Stimulated activated CD4-positive, alpha-beta T cell treated with anti-CD3 and anti-CD28 coated beads, TNF-alpha, amount 100 ng/mL, for 24 hours (primary cell): ENCODE results near the gene SCN4A.

Experiments
- DNase-seq, 3 experiments: peaks; one replicate each; pipeline ENCODE4 v3.0.0-alpha.2; 2020; ENCODE audit warnings: low read depth in 3 of 3

The SCN4A gene

DNA sequence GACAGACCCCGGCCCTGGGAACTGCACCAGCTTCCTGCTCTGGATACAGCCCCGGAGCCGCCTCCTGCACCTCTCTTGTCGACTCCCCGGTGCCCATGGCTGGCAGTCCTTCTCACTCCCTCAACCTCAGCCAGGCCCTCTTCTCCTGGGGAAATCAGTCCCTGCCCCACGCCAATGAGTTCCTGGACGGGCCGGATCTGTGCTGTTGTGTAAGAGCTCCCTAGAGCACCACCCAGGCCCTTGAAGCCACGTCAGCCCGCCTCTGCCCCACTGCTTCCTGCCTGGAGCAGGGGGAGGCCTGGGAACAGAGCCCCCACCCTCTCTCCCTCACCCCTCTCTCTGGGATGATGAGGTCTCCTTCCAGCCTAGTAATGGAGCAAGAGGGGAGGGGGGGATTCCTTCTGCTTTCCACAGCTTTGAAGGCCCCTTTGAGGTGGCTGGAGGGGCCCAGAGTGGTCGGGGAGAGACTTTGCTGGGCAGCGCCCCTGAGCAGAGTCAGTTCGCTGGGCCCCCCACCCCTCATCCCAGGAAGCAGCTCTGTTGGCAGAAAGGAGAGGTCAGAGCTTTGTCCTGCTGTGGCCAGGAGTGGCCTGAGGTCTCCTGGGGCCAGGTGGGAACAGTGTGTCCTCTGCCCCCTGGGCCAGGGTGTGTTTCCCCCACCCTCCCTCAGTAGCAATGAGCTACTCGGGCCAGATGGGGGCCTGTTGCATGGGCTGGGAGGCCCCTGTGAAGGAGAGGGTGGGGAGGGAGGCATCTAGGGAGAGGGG lies 29.2 kb upstream of the SCN4A start:
- DNase-seq = no peak

DNA sequence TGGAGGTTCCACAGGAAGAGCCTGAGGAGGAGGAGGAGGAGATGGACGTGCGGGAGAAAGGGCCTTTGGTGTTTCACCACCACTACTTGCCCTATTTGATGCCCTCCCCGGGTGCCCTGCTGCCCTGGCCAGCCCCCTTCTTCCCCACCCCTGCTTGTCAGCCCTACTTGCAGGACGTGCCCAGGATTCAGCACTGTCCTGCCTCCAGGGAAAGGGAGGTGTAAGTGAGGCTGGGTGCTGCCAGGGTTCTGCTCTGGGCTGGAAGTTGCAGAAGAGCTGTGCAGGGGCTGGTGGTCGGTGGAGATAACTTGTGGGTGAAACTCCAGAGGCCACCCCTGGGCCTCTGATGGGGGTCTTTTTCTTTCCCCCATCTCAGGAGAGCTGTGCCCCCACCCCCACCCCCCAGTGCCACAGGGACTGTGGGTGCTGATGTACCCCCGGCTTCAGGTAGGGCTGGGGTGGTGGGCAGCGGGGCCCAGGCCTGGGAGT lies 28.4 kb upstream of the SCN4A start:
- no peak for DNase-seq

DNA sequence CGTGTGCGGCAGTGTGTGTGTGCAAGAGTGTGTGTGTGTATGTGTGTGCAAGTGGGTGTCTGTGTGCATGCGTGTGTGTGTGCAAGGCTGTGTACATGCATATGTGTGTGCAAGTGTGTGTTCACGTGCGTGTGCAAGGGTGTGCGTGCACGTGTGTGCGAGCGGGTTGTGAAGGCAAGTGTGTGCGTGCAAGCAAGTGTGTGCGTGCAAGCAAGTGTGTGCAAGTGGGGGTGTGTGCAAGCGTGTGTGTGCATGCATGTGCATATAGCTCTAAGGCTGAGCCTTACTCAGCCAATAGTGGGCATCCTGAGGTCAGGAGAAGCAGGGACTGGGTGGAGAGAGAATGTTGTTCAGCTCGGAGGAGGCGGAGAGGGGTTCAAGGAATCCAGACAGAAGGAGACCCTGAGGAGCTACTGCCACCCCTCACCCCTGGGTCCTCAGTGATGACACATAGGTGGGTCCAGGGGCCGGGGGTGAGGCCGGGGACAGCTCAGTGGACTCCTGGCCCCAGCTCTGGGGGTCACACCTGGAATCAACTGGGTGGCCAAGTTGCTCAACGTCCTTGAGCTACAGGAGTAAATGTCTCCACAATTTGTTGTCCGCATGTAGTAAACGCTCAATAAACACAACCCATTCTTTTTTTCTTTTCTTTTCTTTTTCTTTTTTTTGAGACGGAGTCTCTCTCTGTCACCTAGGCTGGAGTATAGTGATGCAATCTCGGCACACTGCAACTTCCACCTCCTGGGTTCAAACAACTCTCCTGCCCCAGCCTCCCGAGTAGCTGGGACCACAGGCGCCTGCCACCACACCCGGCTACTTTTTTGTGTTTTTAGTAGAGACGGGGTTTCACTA lies 27.2 kb upstream of the SCN4A start:
- no peak for DNase-seq

DNA sequence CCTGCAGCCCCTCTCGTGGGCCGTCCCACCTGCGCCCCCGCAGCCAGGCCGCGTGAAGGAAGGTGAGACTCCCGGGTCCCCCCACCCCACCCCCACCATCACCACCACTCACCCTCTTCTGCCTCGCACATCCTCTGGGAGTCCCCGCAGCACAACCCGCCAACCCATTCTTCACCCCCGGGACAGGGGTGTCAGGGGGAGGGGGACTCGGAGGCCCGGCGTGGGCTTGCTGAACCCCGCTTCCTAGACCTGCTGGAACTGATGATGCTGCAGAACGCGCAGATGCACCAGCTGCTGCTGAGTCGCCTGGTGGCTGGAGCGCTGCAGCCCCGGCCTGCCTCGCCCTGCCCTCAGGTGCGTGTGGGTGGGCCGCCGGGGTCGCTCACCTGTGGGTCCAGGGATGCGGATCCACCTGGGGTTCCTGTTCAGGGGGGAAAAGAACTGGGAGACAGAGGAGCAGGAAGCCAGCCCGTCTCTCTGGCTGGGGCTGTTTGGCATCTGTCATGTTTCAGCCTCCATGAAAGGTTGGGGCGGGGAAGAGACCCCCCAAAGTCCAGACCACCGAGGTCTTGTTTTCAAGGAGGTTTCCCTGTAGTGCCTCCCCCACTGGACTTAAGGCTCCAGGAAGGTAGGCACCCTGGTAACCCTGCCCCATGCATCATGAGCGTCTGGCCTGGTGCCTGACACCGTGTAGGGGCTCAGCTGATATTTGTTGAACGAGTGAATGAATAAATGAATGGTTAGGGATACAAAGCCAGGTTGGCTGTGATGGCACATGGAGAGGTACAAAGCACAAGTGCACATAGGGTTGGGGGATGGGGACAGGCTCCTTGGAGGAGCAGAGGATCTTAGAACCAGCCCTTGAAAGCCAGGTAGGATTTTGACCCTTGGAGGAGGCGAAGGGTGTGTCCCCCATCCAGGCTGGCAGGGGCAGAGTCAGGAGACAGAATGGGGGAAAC lies 26.3 kb upstream of the SCN4A start:
- DNase-seq = no peak

DNA sequence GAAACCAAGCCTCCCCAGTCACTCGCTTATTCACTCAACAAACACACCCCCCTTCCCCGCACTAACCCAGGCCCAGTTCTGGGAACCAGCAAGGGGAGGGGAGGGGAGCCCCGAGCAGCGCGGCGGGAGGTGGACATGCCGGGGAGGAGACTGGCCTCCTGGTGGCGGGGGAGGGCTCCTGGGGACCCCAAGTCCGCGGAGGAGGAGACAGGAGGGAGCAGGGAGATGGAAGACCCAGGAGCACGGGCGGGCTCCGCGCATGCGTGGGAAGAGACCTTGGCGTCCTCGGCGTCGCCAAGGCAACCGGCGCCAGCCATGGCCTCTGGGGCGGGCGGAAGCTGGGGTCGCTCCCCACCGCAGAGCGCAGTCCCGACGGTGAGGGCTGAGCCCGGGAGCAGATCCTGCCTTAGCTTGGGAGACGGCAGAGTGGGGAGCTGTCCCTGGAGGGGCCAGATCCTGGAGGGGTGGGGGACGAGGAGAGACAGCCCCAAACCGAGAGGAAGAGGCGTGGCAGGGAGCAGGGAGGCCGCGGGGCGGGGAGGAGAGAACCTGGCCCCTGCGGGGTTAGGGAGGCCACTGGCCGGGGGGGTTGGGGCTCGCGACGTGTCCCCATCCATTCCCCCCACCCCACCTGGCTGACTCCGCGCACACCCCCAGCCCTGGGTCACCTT lies 25.5 kb upstream of the SCN4A start, which contains the start of gene PRR29:
Gene PRR29, plus strand, starts transcription at position 302 of the 671 bp plus-strand sequence. Its CDS starts 14 bp downstream, at position 316.
- DNase-seq = peak; percentile 32 to 72 (median 49)

DNA sequence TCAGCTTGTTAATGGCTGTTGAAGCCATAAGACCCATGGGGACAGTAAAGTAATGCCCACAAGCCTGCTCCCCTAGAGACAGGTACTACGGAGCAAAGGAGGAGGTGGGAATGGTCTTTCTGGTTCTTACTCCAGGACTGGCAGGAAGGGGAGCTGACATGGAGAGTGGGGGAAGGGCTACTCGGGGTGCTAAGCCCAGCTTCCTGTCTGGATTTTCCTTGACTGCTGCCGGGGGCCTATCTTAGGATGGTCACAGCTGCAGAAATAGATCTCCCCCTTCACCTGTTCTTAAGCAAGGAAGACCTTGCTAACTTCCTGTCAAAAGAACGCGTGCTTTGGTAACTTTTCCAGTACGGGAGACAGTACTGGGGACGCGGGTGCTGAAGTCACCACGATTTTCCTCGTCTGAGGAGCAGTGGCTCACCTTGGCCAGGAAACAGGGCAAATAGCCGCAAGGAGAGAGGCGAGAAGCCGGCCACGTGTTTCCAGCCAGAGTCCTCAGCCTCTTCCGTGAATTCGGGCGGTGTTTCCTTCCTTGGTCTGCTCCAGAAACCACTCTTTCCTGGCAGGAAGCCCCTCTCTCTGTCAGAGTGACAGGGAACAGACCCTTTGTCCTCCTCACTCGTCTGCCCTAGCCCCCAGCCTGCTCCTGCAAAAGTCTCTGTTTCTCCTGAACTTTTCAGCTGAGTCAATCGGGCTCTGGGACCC lies 24.8 kb upstream of the SCN4A start:
- no peak for DNase-seq

DNA sequence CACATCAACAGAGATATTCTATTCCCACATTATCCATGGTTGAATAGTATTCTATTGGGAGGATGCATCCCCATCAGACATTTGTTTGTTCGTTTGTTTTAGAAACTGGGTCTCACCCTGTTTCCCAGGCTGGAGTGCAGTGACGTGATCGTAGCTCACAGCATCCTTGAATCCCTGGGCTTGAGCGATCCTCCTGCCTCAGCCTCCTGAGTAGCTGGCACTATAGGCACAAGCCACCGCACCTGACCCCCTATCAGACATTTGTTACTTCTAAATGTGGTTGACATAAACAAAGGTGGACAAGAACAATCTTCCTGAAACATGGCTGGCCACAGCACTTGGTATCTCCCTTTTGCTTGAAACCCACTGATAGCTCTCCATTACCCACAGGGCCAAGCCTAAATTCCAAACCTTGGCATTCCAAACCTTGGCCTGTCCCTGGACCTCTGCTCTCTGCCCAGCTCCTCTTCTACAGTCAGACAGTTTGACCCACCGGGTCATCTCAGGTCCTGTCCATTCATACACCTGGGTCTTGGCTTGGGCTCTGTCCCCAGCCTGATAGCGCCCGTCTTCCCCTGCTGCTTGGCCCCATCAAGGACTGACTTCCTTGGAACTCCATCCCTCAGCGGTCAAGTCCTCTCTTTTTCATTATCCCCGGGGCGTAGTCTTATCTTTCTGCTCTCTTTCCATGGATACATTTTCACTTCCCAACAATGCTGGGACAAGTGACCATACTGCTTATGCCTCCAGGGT lies 23.9 kb upstream of the SCN4A start:
- no peak for DNase-seq

DNA sequence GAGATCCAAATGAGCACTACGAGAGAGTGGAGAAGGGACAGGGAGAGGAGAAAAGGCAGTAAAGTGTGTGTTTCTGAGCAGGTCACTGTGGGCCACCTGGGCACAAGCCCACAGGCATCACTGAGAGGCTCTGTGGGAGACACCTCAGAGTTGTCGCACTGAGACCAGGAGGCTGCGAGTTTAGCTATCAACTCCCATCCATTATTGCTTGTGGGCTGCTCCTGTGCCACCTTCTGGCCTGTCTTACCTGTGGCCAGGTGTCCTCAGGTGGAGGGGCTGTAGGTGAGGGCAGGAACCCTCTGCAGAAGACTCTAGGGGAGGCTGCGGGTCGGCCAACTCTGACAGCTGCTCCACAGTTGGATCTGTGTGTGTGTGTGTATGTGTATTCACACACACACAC lies 22.9 kb upstream of the SCN4A start:
- no peak for DNase-seq

DNA sequence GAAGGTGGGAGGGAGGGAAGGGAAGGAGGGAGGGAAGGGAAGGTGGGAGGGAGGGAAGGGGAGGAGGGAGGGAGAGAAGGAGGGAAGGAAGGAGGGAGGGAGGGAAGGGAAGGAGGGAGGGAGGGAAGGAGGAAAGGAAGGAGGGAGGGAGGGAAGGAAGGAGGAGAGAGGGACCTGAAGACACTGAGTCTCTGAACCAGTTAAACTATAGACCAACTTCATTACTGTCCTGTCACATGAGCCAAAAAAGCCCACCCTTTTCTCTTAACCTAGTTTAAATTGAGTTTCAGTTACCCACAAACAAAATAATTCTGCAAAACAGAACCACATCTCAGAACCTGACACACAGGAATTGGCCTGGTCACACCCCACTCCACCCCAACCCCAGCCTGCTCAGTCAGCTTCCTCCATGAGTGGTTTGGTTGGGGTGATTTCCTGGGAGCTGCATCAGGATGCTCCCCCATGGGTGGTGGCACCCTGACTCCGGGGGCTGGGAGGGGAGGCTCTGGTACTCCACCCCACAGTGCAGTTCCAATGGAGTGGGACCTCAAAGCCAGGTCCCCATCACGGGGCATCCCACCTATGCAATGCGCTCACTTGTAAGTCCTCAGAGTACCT lies 20.8 kb upstream of the SCN4A start:
- DNase-seq = no peak

DNA sequence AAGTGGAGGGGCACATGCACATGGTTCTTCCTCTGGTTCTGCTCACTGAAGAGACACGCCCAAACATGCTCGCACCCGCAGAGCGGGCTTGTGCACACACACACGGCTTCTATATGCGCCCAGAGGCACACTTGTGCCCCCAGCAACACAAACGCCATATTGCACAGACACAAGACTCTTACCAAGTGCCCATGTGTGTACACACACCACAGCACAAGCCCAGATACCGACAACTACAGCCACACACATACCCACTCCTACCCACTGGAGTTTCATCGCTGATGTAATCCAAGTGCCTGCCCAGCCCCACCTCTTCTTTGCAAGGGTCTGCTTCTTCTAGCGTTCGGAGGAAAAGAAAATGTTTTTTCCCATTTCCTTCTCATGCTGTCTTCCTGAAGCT lies 18.9 kb upstream of the SCN4A start:
- DNase-seq = no peak

DNA sequence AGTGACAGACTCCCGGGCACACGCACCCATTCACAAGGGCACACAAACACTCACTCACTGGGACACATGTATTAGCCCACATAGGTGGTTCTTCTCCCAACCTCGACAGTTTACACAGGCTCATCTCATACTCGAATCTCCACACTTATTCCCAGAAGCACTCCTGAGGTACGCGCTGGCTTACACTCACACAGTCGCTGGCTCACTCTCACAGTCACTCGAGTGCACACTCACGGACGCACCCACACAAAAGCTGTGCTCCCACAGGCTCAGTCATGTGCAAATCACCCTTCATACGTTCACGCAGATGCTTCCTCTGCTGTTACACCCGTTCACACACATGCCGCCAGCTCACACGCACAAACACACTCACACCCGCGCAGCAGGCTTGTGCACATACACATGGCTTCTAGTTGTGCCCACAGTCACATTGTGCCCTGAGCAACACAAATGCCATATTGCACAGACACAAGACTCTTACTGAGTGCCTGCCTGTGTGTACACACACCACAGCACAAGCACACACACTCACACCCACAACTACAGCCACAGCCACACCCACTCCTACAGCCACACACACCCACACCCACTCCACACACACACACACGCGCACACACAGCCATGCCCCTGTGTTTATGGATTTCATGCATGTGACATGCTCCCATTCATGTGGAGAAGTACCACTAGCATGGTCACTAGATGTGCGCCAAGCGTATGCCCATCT lies 17.1 kb upstream of the SCN4A start:
- DNase-seq = no peak

DNA sequence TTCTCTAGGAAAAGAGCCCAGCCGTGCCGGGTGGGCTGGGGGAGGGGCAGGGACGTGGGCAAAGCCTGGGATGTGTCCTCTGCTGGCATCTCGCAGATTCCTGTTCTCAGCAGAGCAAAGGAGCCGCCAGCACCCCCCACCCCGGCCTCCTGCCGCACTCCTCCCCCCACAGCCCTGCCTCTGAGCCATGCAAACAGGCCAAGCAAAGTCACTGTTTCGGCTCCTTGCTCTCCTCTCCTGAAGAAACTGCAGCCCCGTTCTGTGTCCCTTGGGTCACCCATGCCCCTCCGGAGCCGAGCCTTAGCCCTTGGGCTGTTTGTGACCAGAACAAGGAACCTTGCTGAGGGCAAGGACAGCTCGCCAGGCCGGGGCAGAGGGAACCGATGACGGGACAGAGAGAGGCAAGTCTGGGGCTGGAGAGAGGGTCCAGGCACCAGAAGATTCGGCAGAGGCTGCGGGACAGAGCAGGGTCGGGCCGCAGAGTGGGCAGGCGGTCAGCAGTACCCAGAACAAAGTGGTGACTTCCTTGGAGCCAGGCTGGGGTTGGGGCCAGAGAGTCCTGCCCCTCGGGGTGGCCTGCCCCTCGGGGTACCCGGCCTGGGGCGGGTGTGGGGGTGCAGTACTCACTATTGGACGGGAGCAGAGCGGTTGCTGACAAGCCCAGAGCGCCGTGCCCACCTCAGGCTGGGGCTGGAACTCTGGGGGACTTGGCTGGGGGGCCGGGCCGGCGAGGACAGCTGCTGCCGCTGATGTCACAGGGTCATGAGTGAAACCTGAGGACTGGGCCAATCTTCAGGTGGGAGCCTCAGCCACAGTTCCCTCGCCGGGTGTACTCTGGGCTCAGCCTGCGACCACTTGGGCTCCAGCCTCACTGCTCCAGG lies 16.3 kb upstream of the SCN4A start:
- no peak for DNase-seq

DNA sequence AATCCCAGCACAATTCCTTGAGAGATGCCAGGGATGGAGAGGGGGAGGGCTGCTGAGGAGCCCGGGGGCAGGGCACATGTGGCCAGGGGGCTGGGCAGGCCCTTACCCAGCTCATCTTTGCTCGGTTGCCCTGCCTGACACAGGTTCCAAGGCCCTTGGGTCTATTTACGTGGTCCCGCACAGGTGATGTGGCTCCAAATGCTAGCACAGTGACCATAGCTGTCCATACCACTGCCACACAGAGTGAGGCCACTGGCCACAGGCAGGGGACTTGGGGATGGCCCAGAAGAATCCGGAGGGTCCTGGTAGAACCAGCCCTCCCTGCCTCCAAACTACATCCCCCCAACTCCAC lies 15.4 kb upstream of the SCN4A start:
- DNase-seq = no peak

DNA sequence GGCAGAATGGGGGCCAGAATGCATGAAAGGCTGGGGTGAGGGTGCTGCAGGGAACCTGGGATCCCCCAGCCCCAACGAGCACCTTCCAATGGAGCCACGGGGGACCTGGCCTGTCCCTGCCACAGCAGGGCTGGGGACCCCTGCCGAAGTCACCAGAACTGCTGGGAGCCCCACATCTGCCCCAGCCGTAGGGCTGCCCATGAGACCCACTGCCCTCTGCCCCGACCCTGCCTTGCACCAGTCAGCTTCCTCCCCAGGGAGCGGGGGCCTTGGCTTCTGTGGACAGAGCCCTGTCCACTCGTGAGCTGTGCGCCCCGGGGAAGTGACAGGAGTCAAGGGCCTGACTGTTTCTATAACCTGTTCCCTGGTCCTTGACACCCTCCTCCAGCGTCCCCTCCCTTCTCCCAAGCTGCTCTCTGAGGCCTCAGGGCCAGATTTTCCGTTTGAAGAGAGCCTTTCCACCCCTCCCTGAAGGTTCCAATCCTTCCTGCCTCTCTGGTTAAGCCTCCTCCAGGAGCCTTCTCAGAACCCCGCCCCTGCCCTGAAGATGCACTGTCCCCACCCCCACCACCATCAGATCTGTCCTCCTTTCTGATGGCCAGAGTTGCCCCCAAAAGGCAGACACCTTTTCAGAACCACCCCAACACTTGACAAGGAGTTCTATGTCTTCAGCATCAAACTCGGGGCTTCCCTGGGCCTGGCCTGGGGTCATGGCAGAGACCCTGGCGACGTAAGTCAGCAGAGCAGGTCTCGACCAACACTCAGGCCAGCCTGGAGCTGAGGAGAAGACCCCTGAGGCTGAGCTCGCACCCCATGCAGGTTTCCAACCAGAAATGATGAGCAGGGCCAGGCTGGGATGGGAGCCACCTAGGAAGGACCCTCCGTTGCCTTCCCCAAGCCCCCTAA lies 14.8 kb upstream of the SCN4A start:
- DNase-seq = no peak

DNA sequence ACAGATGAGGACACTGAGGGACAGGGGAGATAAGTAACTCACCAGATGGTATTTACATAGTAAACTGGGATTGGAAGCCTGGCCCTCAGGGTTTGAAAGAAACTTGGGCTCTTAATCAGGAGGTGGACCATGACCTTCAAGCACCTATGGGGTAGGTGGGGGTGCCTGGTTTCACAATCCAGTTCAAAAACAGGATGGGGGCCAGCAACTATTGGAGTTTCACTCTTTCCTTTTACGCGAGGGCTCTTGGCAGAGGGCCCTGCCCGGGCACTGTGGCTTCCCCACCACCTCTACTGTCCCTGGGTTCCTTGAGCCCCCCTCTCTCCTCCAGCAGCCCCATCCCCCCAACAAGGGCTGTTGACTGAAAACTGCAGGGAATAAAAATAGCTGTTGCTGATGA lies 14.1 kb upstream of the SCN4A start:
- no peak for DNase-seq

DNA sequence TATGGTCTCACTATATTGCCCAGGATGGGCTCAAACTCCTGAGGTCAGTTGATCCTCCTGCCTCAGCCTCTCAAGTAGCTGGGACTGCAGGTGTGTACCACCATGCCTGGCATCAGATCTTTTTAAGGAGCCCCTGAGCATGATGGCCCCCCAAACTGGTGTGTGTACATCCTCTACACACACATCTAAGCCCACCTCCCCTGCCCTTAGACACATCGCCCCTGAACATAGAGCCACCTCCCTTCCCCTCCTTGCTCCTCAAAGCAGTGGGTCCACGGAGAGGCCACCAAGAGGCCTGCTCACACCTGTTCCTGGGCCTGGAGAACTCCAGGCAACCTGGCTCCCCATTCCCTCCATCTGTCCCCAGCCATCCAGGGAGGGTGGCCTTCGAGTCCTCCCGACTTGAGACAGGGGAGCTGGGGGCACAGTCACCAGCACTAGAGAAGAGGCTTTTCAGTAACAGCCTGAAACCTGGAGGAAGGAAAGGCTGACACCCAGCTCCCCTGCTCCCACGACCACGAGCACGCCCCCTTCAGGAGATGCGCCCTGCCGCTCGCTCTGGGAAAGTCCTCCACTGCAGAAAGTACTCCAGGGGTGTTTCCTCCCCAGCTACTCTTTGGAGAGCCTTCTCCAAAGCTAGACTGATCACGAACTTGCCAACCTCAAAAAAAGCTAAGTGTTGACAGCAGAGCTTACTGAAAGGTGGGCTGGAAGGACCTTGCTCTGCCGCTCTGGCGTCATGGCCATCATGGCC lies 12.8 kb upstream of the SCN4A start:
- DNase-seq = no peak
